ENCODE measurements around the gene CTDSP2.
"Not testable (repeated sequence)": the region's sequence is repeated elsewhere in the genome, so short reads cannot be mapped to it uniquely, and the experiment has no call there.

CTDSP2 gene

DNA sequence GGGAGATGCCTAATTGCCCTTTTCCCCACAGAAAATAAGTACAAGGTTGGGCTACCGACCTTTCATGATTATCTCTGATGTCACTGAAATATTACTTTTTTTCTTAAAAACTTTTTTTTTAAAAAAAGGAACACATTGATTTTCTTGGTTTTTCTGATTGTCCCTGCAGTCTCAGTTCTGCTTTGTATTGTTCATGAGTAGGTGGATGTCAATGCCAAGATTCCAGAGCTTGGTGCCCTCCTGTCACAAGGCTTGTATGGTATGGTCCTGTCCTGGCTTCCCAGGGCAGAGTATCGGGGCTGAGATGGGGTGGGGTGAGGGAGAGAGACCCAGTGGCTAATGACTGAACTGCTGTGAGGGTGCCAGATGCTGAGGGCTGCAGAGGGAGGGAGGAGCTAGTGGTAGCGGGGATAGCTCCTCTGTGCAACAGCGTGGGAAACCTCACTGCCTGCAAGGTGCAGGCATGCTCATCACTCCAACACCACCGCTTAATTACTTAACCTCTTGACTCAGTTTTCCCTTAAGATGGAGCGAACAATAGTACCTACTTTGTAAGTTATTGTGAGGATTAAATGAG, 4.4 kb upstream of the CTDSP2 start:
- Histone ChIP-seq H3K36me3 (ENCODE audit: control insufficient read depth in 1 of 2, insufficient read depth in 2 of 2, low read length in 2 of 2) (peaks cover 0 to 5% of the 10 kb centered on the region in 2 donors), H3K27me3 (ENCODE audit: low read depth, low read length) (no peaks in the 10 kb centered on the region), H3K4me3 (ENCODE audit: low read depth in 1 of 2, low read length in 2 of 2) (no peak overlapping the region), H3K27ac (ENCODE audit: low read length) (no peak overlapping the region), H3K4me1 (ENCODE audit: control insufficient read depth in 1 of 2, insufficient read depth in 2 of 2, low read length in 2 of 2) (peaks cover 0 to 26% of the 10 kb centered on the region in 2 donors), H3K9me3 (ENCODE audit: control insufficient read depth in 1 of 2, low read length in 2 of 2) (no peaks in the 10 kb centered on the region)

DNA sequence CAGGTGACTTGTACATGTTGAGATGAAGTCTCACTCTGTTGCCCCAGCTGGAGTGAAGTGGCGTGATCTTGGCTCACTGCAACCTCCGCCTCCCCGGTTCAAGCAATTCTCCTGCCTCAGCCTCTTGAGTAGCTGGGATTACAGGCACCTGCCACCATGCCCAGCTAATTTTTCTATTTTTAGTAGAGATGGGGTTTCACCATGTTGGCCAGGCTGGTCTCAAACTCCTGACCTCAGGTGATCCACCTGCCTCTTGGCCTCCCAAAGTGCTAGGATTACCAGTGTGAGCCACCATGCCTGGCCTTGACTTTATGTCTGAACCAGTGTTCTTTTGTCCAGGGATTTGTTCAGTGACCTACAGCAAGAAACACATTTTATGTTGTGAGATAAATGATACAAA, 2.9 kb upstream of the CTDSP2 start:
- not testable (repeated sequence) for H3K9me3 ChIP-seq (ENCODE audit: control insufficient read depth in 1 of 2, low read length in 2 of 2); H3K27me3 ChIP-seq (ENCODE audit: low read depth, low read length); H3K4me3 ChIP-seq (ENCODE audit: low read depth in 1 of 2, low read length in 2 of 2); H3K27ac ChIP-seq (ENCODE audit: low read length); H3K36me3 ChIP-seq (ENCODE audit: control insufficient read depth in 1 of 2, insufficient read depth in 2 of 2, low read length in 2 of 2)
- peaks cover 0 to 26% of the 10 kb centered on the region in 2 donors for H3K4me1 ChIP-seq (ENCODE audit: control insufficient read depth in 1 of 2, insufficient read depth in 2 of 2, low read length in 2 of 2)

DNA sequence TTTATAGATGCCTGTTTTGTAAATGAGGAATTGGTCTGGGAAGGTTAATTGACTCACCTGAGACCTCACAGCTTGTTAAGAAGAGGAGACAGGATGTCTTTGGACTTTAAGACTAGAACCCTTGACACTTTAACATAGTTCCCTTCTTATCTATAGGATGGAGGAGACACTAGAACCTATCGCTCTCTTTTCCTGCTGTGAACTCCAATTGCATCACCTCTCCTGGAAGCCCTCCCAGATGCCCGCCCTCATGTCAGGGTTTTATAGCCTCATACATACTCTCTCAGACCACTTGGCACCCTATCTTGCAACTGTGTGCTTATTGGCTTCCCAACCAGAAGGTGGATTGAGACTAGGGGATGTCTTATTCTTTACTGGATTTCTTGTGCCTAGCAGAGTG, 2.5 kb upstream of the CTDSP2 start:
- H3K4me3 ChIP-seq (ENCODE audit: low read depth in 1 of 2, low read length in 2 of 2) = no peak overlapping the region
- no peaks in the 10 kb centered on the region for H3K9me3 ChIP-seq (ENCODE audit: control insufficient read depth in 1 of 2, low read length in 2 of 2)
- H3K36me3 ChIP-seq (ENCODE audit: control insufficient read depth in 1 of 2, insufficient read depth in 2 of 2, low read length in 2 of 2) = peaks cover 0 to 9% of the 10 kb centered on the region in 2 donors
- H3K27ac ChIP-seq (ENCODE audit: low read length) = no peak overlapping the region
- no peaks in the 10 kb centered on the region for H3K27me3 ChIP-seq (ENCODE audit: low read depth, low read length)
- peaks cover 3 to 26% of the 10 kb centered on the region in 2 donors for H3K4me1 ChIP-seq (ENCODE audit: control insufficient read depth in 1 of 2, insufficient read depth in 2 of 2, low read length in 2 of 2)

DNA sequence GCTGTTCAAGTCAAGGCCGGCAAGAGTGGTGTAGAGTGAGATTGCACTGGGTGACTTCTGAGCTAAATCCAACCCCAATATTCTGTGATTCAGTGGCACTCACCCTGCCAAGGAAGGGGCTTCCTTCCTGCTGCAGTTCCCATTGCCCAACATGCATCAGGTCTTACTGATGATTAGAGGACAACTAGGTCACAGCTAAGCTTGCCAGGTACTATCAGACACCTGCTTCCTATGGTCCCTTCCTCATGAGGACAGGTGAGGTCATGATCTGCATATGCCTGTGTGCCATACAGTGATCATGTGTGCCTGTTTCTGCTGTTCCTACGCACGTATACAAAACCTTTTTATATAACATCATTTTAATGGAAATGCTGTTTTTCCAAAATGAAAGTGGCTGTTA, 1.7 kb upstream of the CTDSP2 start:
- H3K4me3 ChIP-seq (ENCODE audit: low read depth in 1 of 2, low read length in 2 of 2) = no peak overlapping the region
- H3K27me3 ChIP-seq (ENCODE audit: low read depth, low read length) = no peaks in the 10 kb centered on the region
- H3K4me1 ChIP-seq (ENCODE audit: control insufficient read depth in 1 of 2, insufficient read depth in 2 of 2, low read length in 2 of 2) = peaks cover 4 to 31% of the 10 kb centered on the region in 2 donors
- no peaks in the 10 kb centered on the region for H3K9me3 ChIP-seq (ENCODE audit: control insufficient read depth in 1 of 2, low read length in 2 of 2)
- peaks cover 0 to 9% of the 10 kb centered on the region in 2 donors for H3K36me3 ChIP-seq (ENCODE audit: control insufficient read depth in 1 of 2, insufficient read depth in 2 of 2, low read length in 2 of 2)
- H3K27ac ChIP-seq (ENCODE audit: low read length) = no peak overlapping the region

DNA sequence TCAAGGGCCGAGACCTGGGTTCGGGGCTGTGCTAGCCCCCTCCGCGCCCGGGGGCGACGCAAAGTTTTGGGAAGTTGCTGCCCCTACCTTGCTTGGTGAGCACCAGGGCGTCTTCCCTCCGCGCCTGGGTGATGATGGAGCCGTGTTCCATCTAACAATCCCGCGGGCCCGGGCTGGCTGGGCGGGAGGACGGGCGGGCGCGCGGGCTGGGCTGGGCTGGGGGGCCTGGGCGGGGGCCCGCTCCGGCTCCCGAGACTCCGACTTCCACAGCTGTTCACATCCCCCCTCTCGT, 298 bp downstream of the CTDSP2 start:
- H3K9me3 ChIP-seq (ENCODE audit: control insufficient read depth in 1 of 2, low read length in 2 of 2) = no peaks in the 10 kb centered on the region
- H3K27me3 ChIP-seq (ENCODE audit: low read depth, low read length) = no peaks in the 10 kb centered on the region
- H3K4me1 ChIP-seq (ENCODE audit: control insufficient read depth in 1 of 2, insufficient read depth in 2 of 2, low read length in 2 of 2) = peaks cover 24 to 33% of the 10 kb centered on the region in 2 donors
- peak overlapping the region; percentile 94 for H3K27ac ChIP-seq (ENCODE audit: low read length)
- H3K36me3 ChIP-seq (ENCODE audit: control insufficient read depth in 1 of 2, insufficient read depth in 2 of 2, low read length in 2 of 2) = peaks cover 0 to 14% of the 10 kb centered on the region in 2 donors
- H3K4me3 ChIP-seq (ENCODE audit: low read depth in 1 of 2, low read length in 2 of 2) = peak overlapping the region; percentile 82 to 87

DNA sequence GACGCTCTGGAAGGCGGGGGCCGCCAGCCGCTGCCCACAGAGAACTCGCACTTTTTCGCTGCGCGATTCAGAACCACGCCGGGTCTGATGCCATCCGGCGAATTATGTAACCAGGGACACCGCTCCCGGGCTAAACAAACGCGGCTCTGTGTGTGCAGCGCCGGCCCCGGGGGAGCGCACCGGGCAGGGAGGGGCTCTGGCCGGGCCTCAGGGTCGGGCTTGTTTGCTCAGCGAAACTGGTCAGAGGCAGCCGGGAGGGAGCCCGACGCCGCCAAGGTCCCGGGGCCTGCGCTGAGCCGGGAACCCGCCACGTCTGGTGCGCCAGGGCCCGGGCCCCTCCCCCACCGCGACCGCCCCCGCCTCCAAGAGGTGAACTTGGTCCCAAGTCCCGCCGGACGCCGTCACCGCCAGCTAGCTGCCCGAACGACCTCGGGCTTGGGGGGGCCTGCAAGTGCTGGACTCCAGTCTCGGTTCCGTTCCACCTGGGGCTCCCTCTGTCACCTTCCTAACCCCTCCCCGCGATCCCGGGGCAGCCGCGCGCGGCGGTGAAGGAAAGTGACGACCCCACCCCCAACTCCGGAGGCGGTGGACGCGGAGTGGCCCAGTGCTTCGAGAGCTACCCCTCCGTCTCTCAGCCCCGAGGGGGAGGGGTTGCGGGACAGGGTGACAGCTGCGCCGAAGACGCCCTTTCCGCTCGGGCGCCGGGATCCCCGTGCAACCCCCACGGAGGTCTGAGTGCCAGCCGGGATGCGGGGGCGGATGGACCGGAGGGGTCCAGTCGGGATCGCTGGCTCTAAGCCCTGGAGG, 848 bp downstream of the CTDSP2 start:
- H3K4me3 ChIP-seq (ENCODE audit: low read depth in 1 of 2, low read length in 2 of 2) = peak overlapping the region; percentile 82 to 87
- H3K4me1 ChIP-seq (ENCODE audit: control insufficient read depth in 1 of 2, insufficient read depth in 2 of 2, low read length in 2 of 2) = peaks cover 29 to 34% of the 10 kb centered on the region in 2 donors
- no peaks in the 10 kb centered on the region for H3K27me3 ChIP-seq (ENCODE audit: low read depth, low read length)
- H3K27ac ChIP-seq (ENCODE audit: low read length) = peak overlapping the region; percentile 94
- peaks cover 0 to 14% of the 10 kb centered on the region in 2 donors for H3K36me3 ChIP-seq (ENCODE audit: control insufficient read depth in 1 of 2, insufficient read depth in 2 of 2, low read length in 2 of 2)
- no peaks in the 10 kb centered on the region for H3K9me3 ChIP-seq (ENCODE audit: control insufficient read depth in 1 of 2, low read length in 2 of 2)

DNA sequence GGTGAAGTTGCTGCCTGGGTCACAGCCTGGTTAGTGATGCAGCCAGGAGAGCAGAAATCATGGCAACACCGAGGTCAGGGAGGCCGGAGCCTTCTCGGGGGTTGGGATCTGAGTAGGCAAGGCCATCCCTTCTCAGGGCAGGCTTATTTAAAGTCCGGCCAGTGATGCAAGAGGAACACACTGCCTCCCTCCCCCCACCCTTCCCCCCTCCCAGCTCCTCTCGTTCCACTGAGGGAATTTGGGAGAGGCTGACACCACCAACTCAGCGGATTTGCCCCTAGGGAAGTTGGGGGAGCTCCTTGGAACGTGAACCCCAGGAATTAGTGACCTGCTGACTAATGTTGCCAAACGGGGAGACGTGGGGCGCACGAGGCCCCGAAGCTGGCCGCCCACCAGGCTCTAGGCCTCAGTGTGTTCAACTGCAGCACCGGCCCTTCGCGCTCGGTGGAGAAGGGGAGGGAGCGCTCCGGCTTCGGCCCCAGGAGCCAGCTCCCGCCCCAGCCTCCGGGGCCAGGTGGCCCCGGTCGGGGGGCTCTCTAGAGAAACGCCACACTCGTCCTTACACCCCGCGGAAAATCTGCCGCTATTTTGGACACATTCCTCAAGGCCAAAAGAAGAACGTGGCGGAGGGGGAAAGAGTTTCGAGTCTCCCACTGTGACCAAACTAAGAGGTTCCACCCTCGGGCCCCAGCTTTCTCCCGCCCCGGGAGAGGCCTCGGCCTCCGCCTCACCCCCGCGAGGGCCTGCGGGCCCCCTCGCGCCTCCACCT, 1.6 kb downstream of the CTDSP2 start:
- Histone ChIP-seq H3K4me3 (ENCODE audit: low read depth in 1 of 2, low read length in 2 of 2) (peak overlapping the region; percentile 82 to 87), H3K27me3 (ENCODE audit: low read depth, low read length) (no peaks in the 10 kb centered on the region), H3K27ac (ENCODE audit: low read length) (peak overlapping the region; percentile 94), H3K9me3 (ENCODE audit: control insufficient read depth in 1 of 2, low read length in 2 of 2) (no peaks in the 10 kb centered on the region), H3K36me3 (ENCODE audit: control insufficient read depth in 1 of 2, insufficient read depth in 2 of 2, low read length in 2 of 2) (peaks cover 0 to 14% of the 10 kb centered on the region in 2 donors), H3K4me1 (ENCODE audit: control insufficient read depth in 1 of 2, insufficient read depth in 2 of 2, low read length in 2 of 2) (peaks cover 37 to 41% of the 10 kb centered on the region in 2 donors)

DNA sequence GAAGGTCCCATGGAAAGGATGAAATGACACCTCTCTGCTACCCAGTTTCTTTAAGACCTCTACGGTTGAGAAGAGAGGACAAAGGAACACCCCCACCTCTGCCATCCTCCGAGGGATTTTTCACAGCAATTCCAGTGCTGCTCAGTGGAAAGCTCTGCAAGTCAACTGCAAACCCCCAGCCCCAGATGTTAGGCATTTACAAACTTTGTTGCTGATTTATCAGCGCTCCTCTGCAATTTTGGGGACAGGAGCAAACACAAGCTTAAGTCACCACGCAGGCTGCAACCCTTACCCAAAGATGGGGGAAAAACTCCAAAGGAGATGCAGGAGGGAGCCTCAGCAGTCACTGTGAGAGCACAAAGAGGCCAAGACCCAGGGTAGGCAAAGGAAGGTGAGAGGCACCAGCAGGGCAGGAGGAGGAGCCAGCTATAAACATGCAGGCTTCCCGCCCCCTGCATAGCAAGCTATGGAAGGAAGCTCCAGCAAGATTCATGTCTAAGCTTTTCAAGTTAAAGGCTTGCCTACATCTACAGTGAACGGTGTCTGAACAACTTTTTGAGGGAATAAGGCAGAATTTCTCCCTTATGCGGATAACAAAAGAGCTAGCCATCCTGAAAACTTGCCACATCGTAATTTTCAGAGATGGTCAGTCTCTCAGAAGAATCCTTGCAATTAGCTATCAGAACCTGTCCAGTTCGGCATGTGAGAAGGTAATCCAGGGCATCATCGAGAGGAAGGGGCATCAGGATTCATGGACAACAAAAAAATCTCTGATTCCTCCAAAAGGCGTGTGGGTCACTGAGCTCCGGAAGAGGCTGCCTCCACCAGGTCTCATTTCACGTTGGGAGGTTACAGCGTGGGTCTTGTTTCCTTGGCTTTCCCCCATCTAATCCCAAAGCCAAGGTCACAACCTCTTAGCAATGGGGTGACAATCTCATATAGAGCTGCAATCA, 3.9 kb downstream of the CTDSP2 start:
- Histone ChIP-seq H3K4me1 (ENCODE audit: control insufficient read depth in 1 of 2, insufficient read depth in 2 of 2, low read length in 2 of 2) (peaks cover 56 to 64% of the 10 kb centered on the region in 2 donors), H3K4me3 (ENCODE audit: low read depth in 1 of 2, low read length in 2 of 2) (peak overlapping the region; percentile 6 to 82), H3K27ac (ENCODE audit: low read length) (peak overlapping the region; percentile 12), H3K36me3 (ENCODE audit: control insufficient read depth in 1 of 2, insufficient read depth in 2 of 2, low read length in 2 of 2) (peaks cover 0 to 14% of the 10 kb centered on the region in 2 donors), H3K27me3 (ENCODE audit: low read depth, low read length) (no peaks in the 10 kb centered on the region), H3K9me3 (ENCODE audit: control insufficient read depth in 1 of 2, low read length in 2 of 2) (no peaks in the 10 kb centered on the region)

DNA sequence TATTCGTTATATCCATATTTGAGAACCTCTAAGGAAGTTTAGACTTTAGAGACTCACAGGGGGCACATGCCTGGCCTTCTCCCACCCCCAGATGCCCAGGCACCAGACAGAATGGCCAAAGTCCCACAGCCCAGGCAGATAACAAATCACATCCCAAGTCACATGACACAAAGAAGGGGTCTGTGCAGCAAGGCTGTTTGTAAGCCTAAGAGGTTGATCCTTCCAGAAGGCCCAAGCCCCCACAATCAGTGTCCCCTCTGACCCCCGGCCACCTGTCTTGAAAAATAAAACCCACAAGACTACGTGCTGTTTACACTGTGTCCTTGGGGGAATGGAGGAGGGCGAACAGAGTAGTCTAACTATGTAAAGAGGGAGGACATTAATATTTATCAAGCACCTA, 5.1 kb downstream of the CTDSP2 start:
- Histone ChIP-seq H3K27ac (ENCODE audit: low read length) (peak overlapping the region; percentile 49), H3K4me3 (ENCODE audit: low read depth in 1 of 2, low read length in 2 of 2) (peak overlapping the region; percentile 6 to 82)

DNA sequence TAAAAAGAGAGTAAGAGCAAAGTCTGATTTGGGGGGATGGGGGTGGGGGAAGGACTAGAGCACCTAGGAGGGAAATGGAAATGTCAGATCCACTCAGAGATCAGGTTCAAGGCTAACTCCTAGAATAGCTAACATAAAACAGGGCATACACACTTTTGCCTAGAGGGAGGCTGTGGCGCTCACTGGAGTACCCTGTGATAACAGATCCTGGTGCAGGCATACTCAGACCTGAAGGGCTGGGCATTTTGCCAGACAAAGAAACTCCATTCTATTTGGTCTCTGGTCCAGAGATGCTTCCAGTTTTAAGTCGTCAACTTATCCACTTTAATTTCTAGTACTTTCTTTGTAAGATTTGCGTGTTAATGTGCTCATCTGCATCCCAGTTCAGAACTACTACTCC, 5.8 kb downstream of the CTDSP2 start:
- Histone ChIP-seq H3K27ac (ENCODE audit: low read length) (peak overlapping the region; percentile 53), H3K9me3 (ENCODE audit: control insufficient read depth in 1 of 2, low read length in 2 of 2) (no peaks in the 10 kb centered on the region), H3K4me3 (ENCODE audit: low read depth in 1 of 2, low read length in 2 of 2) (peak overlapping the region; percentile 6 to 82)

More for the DNA sequence above, 5.1 kb downstream of the CTDSP2 start:
- H3K4me1 ChIP-seq (ENCODE audit: control insufficient read depth in 1 of 2, insufficient read depth in 2 of 2, low read length in 2 of 2) = peaks cover 66 to 75% of the 10 kb centered on the region in 2 donors
- no peaks in the 10 kb centered on the region for H3K27me3 ChIP-seq (ENCODE audit: low read depth, low read length)
- no peaks in the 10 kb centered on the region for H3K9me3 ChIP-seq (ENCODE audit: control insufficient read depth in 1 of 2, low read length in 2 of 2)
- H3K36me3 ChIP-seq (ENCODE audit: control insufficient read depth in 1 of 2, insufficient read depth in 2 of 2, low read length in 2 of 2) = peaks cover 0 to 14% of the 10 kb centered on the region in 2 donors

More for the DNA sequence above, 5.8 kb downstream of the CTDSP2 start:
- peaks cover 73 to 82% of the 10 kb centered on the region in 2 donors for H3K4me1 ChIP-seq (ENCODE audit: control insufficient read depth in 1 of 2, insufficient read depth in 2 of 2, low read length in 2 of 2)
- H3K27me3 ChIP-seq (ENCODE audit: low read depth, low read length) = no peaks in the 10 kb centered on the region
- peaks cover 0 to 7% of the 10 kb centered on the region in 2 donors for H3K36me3 ChIP-seq (ENCODE audit: control insufficient read depth in 1 of 2, insufficient read depth in 2 of 2, low read length in 2 of 2)

Data from muscle layer of duodenum (tissue), 2 donors.